ENCODE results near the gene ADAP1. TPM values are rescaled to one million over a fixed set of nuclear protein-coding genes. Genes with fewer than 3 reads are reported as not detected.

The ADAP1 gene
- total and polyA plus RNA-seq, 2 of the 8 experiments (the other 6 are each of a cell fraction or from before 2014, with no cell fraction given) = 5.8 to 6.1 TPM

GRCh38 chr7:900331-901040, 54.0 kb downstream of the ADAP1 start (continued):
- TF ChIP-seq HDAC6 (IDR thresholded peaks at IDR 0.05; ENCODE audit: low read depth, low read length) = no peak
- no peak for TF ChIP-seq RAD21 (IDR thresholded peaks at IDR 0.05 in 1 of 2, conservative IDR thresholded peaks at IDR 0.05 in 1 of 2; ENCODE audit: low read depth in 2 of 2, low read length in 2 of 2)
- TF ChIP-seq YY1 (IDR thresholded peaks at IDR 0.05; ENCODE audit: low read depth, low read length) = no peak
- TF ChIP-seq TCF12 (IDR thresholded peaks at IDR 0.05; ENCODE audit: low read depth, low read length) = no peak
- no peak for TF ChIP-seq TBP (IDR thresholded peaks at IDR 0.05; ENCODE audit: low read depth, low read length)
- no peak for TF ChIP-seq TEAD4 (IDR thresholded peaks at IDR 0.05; ENCODE audit: low read depth, low read length)
- no peak for TF ChIP-seq CTBP2 (IDR thresholded peaks at IDR 0.05; ENCODE audit: borderline replicate concordance, insufficient read depth, insufficient read length, low read length)
- no peak for TF ChIP-seq GABPA (IDR thresholded peaks at IDR 0.05; ENCODE audit: borderline replicate concordance, insufficient read depth, low read length)
